Activated T-helper 9 cell treated with anti-CD3 and anti-CD28 coated beads, Interleukin-2, amount 50 U/mL, for 16 hours (primary cell): ENCODE measurements around the gene C5orf22.

Experiments
- DNase-seq: peaks from one replicate; pipeline ENCODE4 v3.0.0-alpha.2; 2020; ENCODE audit warnings: low read depth

Gene C5orf22

DNA sequence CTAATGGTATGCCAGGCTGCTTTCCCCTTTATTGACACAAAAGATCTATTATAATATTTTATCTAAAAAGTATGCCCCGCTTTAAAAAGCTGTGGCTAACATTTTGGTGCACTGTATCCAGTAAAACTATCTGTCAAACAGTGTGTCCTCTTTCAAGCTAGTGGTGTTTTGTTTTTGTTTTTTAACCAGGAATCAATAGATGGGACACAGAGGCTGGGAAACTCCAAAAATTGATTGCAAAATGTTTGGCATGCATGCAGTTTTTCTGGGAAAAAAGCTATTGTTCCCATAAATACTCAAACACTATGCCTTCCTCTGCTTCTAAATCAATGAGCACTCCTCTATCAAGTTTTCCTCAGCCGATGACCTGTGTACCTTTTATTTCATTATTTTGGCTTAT, 72.5 kb downstream of the C5orf22 start:
- DNase-seq, result no peak
